GM19467 (cell line): Measurements from ENCODE around the gene GAGE12E.
"Not testable (repeated sequence)": the region's sequence is repeated elsewhere in the genome, so short reads cannot be mapped to it uniquely, and the experiment has no call there.

Experiments
- ATAC-seq: cut with Tn5 transposase; IDR thresholded peaks from one replicate; pipeline ENCODE4 v1.9.1; 2021; ENCODE audit warnings: mild to moderate bottlenecking, moderate library complexity; ENCODE audit not compliant: unreplicated experiment

The GAGE12E gene

GRCh38 chrX:49550989-49551388, at the start of gene GAGE12E:
Gene GAGE12E (plus strand): TSS chrX:49551289. CDS start chrX:49552444, 1,155 bp downstream.
- not testable (repeated sequence) for ATAC-seq

- not testable (repeated sequence) for ATAC-seq
Observed at GRCh38 chrX:49531877-49532276, 19.2 kb upstream of the GAGE12E start, which contains the start of gene GAGE12C. Gene GAGE12C (plus strand): TSS chrX:49532177. CDS start chrX:49533332, 1,155 bp downstream.

- ATAC-seq, result not testable (repeated sequence)
Observed at GRCh38 chrX:49541433-49541832, 9.7 kb upstream of the GAGE12E start, which contains the start of gene GAGE12D. Gene GAGE12D (plus strand): TSS chrX:49541733. CDS start chrX:49542888, 1,155 bp downstream.

GRCh38 chrX:49560542-49560941, 9.5 kb downstream of the GAGE12E start, which contains the start of gene GAGE12F:
Gene GAGE12F (plus strand): TSS chrX:49560842. CDS start chrX:49561997, 1,155 bp downstream.
- ATAC-seq, result not testable (repeated sequence)

GRCh38 chrX:49568728-49569127, 17.6 kb downstream of the GAGE12E start:
- not testable (repeated sequence) for ATAC-seq

GRCh38 chrX:49569152-49569551, 18.1 kb downstream of the GAGE12E start:
- ATAC-seq, result not testable (repeated sequence)

GRCh38 chrX:49570100-49570499, 19.0 kb downstream of the GAGE12E start, which contains the start of gene GAGE12G:
Gene GAGE12G (plus strand): TSS chrX:49570400. CDS start chrX:49571555, 1,155 bp downstream.
- not testable (repeated sequence) for ATAC-seq

- not testable (repeated sequence) for ATAC-seq
Observed at GRCh38 chrX:49579649-49580048, 28.6 kb downstream of the GAGE12E start, which contains the start of gene GAGE12H. Gene GAGE12H (plus strand): TSS chrX:49579949. CDS start chrX:49581104, 1,155 bp downstream.

GRCh38 chrX:49589196-49589595, 38.1 kb downstream of the GAGE12E start, which contains the start of gene GAGE2A:
Gene GAGE2A (plus strand): TSS chrX:49589496. CDS start chrX:49590651, 1,155 bp downstream.
- not testable (repeated sequence) for ATAC-seq

- not testable (repeated sequence) for ATAC-seq
Observed at GRCh38 chrX:49589769-49590478, 38.8 kb downstream of the GAGE12E start.

- not testable (repeated sequence) for ATAC-seq
Observed at GRCh38 chrX:49590488-49590887, 39.4 kb downstream of the GAGE12E start.

- ATAC-seq, result not testable (repeated sequence)
Observed at GRCh38 chrX:49598720-49599119, 47.6 kb downstream of the GAGE12E start, which contains the start of gene GAGE1. Gene GAGE1 (plus strand): TSS chrX:49599020. CDS start chrX:49600175, 1,155 bp downstream.
